ENCODE results near the gene PCDH17. TPM values are rescaled to one million over a fixed set of nuclear protein-coding genes. Genes with fewer than 3 reads are reported as not detected.

The PCDH17 gene, protein sequence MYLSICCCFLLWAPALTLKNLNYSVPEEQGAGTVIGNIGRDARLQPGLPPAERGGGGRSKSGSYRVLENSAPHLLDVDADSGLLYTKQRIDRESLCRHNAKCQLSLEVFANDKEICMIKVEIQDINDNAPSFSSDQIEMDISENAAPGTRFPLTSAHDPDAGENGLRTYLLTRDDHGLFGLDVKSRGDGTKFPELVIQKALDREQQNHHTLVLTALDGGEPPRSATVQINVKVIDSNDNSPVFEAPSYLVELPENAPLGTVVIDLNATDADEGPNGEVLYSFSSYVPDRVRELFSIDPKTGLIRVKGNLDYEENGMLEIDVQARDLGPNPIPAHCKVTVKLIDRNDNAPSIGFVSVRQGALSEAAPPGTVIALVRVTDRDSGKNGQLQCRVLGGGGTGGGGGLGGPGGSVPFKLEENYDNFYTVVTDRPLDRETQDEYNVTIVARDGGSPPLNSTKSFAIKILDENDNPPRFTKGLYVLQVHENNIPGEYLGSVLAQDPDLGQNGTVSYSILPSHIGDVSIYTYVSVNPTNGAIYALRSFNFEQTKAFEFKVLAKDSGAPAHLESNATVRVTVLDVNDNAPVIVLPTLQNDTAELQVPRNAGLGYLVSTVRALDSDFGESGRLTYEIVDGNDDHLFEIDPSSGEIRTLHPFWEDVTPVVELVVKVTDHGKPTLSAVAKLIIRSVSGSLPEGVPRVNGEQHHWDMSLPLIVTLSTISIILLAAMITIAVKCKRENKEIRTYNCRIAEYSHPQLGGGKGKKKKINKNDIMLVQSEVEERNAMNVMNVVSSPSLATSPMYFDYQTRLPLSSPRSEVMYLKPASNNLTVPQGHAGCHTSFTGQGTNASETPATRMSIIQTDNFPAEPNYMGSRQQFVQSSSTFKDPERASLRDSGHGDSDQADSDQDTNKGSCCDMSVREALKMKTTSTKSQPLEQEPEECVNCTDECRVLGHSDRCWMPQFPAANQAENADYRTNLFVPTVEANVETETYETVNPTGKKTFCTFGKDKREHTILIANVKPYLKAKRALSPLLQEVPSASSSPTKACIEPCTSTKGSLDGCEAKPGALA (N-terminal part only)
- not detected for total RNA-seq

DNA sequence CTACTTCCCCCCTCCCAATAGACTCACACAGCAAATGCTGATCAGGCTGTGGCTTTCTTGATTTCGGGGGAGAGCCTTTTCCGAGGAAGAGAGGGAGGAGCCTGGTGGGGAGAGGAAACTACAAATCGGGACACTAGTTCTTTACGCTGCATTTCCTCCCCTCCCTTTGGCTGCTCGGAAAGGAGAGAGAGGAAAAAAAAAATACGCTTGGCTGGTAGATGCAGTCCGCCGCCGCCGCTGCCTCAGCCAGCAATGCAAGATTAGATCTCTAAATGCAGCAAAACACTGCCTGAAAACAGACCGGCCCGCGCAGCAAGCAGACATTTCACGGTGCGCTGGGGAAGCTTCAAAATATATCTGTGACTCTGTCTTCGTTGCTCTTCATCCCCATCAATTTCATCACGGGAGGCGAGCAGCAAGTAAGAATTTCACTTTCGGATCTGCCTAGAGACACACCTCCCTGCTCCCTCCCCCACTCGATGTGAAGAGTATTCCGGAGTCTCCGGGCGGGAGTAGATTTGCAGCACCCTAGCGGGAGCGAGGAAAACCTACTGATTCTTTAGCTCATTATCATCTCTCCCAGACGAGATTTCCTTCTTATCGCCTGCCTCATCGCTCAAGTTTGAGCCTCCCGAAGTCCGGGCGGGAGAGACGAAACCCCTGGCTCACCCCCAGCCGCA, at the start of gene PCDH17:
TSS of gene PCDH17 (plus strand) at position 149 of the 680 bp plus-strand sequence. CDS start 803 bp downstream, outside the sequence.
- H3K27me3 Mint-ChIP-seq: peaks cover 59% of the 10 kb centered on the region
- peaks cover 4% of the 10 kb centered on the region for H3K9me3 Mint-ChIP-seq
- H3K27ac Mint-ChIP-seq: no peak within 1 kb of the TSS
- no peak for ATAC-seq (replicated peaks)
- H3K36me3 Mint-ChIP-seq (ENCODE audit: low read depth): no peaks in the 10 kb centered on the region
- H3K4me3 Mint-ChIP-seq: peak within 1 kb of the TSS; percentile 70
- H3K4me1 Mint-ChIP-seq: peaks cover 24% of the 10 kb centered on the region

GRCh38 chr13:57582032-57582431, 49.5 kb upstream of the PCDH17 start:
- Mint-ChIP-seq H3K4me3 (no peak overlapping the region), H3K9me3 (peaks cover 9% of the 10 kb centered on the region), H3K27me3 (no peaks in the 10 kb centered on the region), H3K4me1 (no peaks in the 10 kb centered on the region), H3K27ac (no peak overlapping the region), H3K36me3 (ENCODE audit: low read depth) (no peaks in the 10 kb centered on the region)
- no peak for ATAC-seq (replicated peaks)

DNA sequence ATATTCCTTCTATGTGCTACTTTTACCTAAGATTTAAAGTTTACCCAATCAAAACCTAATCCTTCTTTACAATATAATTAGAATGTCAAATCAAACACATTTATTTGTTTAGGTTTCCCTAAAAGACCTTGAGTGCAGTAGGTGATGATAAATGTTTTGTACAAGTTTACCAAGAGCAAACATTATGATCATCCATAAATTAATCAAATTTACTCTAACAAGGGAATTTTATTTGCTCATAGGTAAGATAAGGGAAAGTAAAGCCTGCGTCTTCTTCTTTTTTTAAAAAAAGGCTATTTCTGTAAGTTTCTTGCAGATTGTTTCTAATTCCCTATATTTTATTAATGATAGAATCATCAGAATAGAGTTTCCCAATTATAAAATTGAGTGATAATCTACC, 48.0 kb upstream of the PCDH17 start:
- no peak for ATAC-seq (replicated peaks)
- Mint-ChIP-seq H3K9me3 (peaks cover 9% of the 10 kb centered on the region), H3K4me1 (no peaks in the 10 kb centered on the region), H3K4me3 (no peak overlapping the region), H3K27ac (no peak overlapping the region), H3K27me3 (no peaks in the 10 kb centered on the region), H3K36me3 (ENCODE audit: low read depth) (no peaks in the 10 kb centered on the region)

GRCh38 chr13:57588639-57589038, 42.9 kb upstream of the PCDH17 start:
- no peak overlapping the region for H3K4me3 Mint-ChIP-seq
- no peak overlapping the region for H3K27ac Mint-ChIP-seq
- H3K9me3 Mint-ChIP-seq: peaks cover 4% of the 10 kb centered on the region
- no peaks in the 10 kb centered on the region for H3K4me1 Mint-ChIP-seq
- H3K27me3 Mint-ChIP-seq: no peaks in the 10 kb centered on the region
- H3K36me3 Mint-ChIP-seq (ENCODE audit: low read depth): no peaks in the 10 kb centered on the region
- no peak for ATAC-seq (replicated peaks)

DNA sequence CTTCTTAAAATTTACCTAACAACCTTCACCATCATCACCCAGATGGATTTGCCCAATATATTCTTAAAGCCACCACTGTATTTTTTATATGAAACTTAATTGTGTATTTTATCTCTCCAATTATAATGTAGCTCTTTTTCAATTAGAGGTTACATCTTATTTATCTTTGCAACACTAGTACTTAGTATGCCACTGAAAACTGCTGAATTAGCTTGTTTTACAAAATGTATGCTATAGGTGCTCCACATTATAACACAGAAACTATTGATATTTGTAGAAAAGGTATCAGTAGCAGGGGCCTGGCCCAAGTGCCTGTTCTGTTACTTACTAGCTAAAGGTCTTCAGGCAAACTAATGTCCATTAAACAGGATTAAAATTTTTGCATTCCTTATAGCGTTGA, 35.8 kb upstream of the PCDH17 start:
- no peaks in the 10 kb centered on the region for H3K27me3 Mint-ChIP-seq
- no peak overlapping the region for H3K4me3 Mint-ChIP-seq
- H3K27ac Mint-ChIP-seq: no peak overlapping the region
- no peaks in the 10 kb centered on the region for H3K36me3 Mint-ChIP-seq (ENCODE audit: low read depth)
- no peak for ATAC-seq (replicated peaks)
- H3K9me3 Mint-ChIP-seq: peaks cover 5% of the 10 kb centered on the region
- H3K4me1 Mint-ChIP-seq: no peaks in the 10 kb centered on the region

- ATAC-seq (replicated peaks): no peak
- Mint-ChIP-seq H3K4me3 (no peak overlapping the region), H3K4me1 (no peaks in the 10 kb centered on the region), H3K27ac (no peak overlapping the region), H3K36me3 (ENCODE audit: low read depth) (no peaks in the 10 kb centered on the region), H3K9me3 (peaks cover 5% of the 10 kb centered on the region), H3K27me3 (no peaks in the 10 kb centered on the region)
Measured at GRCh38 chr13:57601536-57601935, 30.0 kb upstream of the PCDH17 start.

DNA sequence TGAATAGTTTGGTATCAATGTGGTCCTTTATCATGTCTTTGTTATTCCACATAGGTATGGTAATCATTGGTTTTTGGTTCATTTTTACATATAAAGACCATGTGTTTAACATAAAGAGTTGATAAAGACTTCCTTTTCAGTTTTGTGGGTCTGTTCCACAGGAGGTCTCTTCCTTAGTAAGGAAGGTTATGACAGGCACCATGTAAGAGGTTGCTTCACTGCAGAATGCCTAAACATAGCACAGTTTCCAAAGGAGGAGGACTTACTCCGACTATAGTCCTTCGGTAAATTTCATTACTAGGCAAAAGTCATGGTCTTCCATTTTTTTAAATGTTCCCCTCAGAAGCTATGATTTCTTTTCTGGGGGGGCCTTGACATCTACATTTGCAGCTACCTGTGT, 27.1 kb upstream of the PCDH17 start:
- no peaks in the 10 kb centered on the region for H3K9me3 Mint-ChIP-seq
- no peak overlapping the region for H3K4me3 Mint-ChIP-seq
- H3K27ac Mint-ChIP-seq: no peak overlapping the region
- no peak for ATAC-seq (replicated peaks)
- no peaks in the 10 kb centered on the region for H3K27me3 Mint-ChIP-seq
- no peaks in the 10 kb centered on the region for H3K4me1 Mint-ChIP-seq
- no peaks in the 10 kb centered on the region for H3K36me3 Mint-ChIP-seq (ENCODE audit: low read depth)

DNA sequence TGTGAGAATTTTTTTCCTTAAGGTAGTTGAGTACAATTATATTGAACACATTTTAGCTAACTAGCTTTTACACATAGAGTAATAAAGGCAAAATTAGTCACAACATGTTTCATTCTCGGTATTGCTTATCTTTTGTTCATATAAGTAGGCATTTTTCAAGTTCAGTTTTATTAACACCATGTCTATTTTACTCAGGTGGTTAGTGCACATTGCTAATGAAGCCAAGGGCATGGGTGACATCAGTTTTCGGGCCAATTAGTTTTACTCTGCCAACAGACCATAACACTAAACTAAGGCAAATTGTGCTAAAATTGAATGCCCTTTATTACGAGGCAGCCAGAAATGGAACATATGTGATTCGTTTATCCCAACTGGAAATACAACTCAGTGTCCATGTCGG, 19.6 kb upstream of the PCDH17 start:
- Mint-ChIP-seq H3K36me3 (ENCODE audit: low read depth) (no peaks in the 10 kb centered on the region), H3K4me3 (no peak overlapping the region), H3K4me1 (no peaks in the 10 kb centered on the region), H3K27ac (no peak overlapping the region), H3K9me3 (no peaks in the 10 kb centered on the region), H3K27me3 (no peaks in the 10 kb centered on the region)
- no peak for ATAC-seq (replicated peaks)

DNA sequence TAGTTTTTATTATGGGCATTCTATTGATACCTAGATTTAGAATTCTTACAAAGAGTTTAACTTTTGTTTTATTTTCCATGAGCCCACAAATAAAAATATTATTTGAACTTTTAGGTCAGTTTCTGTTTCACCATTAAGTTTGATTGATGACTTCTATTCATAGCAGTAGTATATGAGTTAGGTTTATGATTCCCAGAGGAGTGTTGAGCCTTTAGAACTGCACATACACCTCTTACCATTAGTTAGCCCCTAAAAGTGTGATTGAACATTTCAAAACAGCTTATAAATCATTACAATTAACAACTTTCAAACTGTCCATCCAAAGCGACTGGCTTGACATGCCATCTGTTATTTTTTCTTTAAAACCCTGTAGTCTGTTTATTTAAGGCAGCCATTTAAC, 19.0 kb upstream of the PCDH17 start:
- Mint-ChIP-seq H3K4me1 (no peaks in the 10 kb centered on the region), H3K36me3 (ENCODE audit: low read depth) (no peaks in the 10 kb centered on the region), H3K27ac (no peak overlapping the region), H3K4me3 (no peak overlapping the region), H3K9me3 (no peaks in the 10 kb centered on the region), H3K27me3 (no peaks in the 10 kb centered on the region)
- ATAC-seq (replicated peaks): no peak

DNA sequence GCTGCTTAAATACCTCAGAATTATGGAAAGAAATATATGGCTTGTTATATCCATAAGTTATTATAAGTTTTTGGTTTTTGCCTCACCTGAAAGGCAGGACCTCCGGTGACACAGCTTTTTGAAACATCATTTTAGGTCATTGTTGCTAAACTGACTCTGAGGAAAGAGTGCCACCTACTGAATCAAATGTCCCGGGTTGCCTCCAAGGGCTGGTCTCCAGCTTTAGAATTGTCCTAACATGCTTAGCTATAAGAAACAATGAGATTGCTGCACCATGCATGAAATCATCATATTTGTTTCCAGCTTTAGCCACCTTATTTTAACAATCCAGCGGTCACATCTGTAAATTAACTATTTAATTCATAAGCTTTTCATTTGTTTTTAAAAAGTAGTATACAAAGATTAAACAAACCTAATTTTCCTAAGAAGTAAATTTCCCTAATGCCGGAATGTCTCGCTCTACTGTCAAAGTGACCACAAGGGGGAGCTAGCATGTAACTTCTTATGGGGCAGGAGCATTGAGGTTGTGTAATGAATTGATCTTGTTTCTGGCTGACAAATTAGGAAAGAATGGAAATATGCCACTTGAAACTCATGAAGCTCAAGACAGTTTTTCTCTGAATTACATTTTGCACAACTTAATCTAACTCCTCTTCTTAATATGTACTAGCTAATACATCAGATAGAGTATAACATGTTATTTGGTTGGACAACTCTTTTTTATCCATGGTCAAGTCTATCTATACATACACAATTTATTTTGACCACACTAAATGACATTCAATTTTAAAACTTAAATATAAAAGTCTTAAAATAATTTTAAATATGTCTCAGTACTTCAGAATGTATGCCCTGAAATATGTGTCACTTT, 6.7 kb upstream of the PCDH17 start:
- peaks cover 22% of the 10 kb centered on the region for H3K27me3 Mint-ChIP-seq
- ATAC-seq (replicated peaks): no peak
- H3K36me3 Mint-ChIP-seq (ENCODE audit: low read depth): no peaks in the 10 kb centered on the region
- H3K4me1 Mint-ChIP-seq: peaks cover 11% of the 10 kb centered on the region
- no peak overlapping the region for H3K4me3 Mint-ChIP-seq
- H3K9me3 Mint-ChIP-seq: peaks cover 4% of the 10 kb centered on the region
- H3K27ac Mint-ChIP-seq: no peak overlapping the region

DNA sequence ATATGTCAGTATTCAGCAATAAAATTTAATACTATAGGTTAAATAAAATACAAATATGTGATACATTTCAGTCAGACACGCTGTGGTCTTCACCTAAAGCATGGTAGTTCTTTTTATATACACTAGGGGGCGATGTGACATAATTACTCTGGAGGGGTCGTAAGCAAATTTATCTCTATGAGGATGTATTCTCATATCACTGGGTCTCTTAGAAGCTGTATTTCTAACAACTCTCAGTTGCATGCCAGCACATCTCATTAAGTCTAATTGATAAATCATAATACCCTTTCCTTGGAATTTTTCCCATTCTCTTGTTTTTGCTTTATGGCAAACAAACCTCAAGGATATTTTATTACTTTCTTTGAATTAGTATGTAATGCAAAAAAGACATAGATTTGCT, 3.9 kb upstream of the PCDH17 start:
- ATAC-seq (replicated peaks): no peak
- peaks cover 24% of the 10 kb centered on the region for H3K4me1 Mint-ChIP-seq
- no peak overlapping the region for H3K4me3 Mint-ChIP-seq
- H3K27ac Mint-ChIP-seq: no peak overlapping the region
- no peaks in the 10 kb centered on the region for H3K36me3 Mint-ChIP-seq (ENCODE audit: low read depth)
- H3K27me3 Mint-ChIP-seq: peaks cover 43% of the 10 kb centered on the region
- peaks cover 4% of the 10 kb centered on the region for H3K9me3 Mint-ChIP-seq

GRCh38 chr13:57629391-57629804, 2.1 kb upstream of the PCDH17 start:
- no peak for ATAC-seq (replicated peaks)
- peaks cover 53% of the 10 kb centered on the region for H3K27me3 Mint-ChIP-seq
- H3K36me3 Mint-ChIP-seq (ENCODE audit: low read depth): no peaks in the 10 kb centered on the region
- H3K9me3 Mint-ChIP-seq: peaks cover 4% of the 10 kb centered on the region
- no peak overlapping the region for H3K27ac Mint-ChIP-seq
- H3K4me3 Mint-ChIP-seq: peak overlapping the region; percentile 70
- peaks cover 24% of the 10 kb centered on the region for H3K4me1 Mint-ChIP-seq

DNA sequence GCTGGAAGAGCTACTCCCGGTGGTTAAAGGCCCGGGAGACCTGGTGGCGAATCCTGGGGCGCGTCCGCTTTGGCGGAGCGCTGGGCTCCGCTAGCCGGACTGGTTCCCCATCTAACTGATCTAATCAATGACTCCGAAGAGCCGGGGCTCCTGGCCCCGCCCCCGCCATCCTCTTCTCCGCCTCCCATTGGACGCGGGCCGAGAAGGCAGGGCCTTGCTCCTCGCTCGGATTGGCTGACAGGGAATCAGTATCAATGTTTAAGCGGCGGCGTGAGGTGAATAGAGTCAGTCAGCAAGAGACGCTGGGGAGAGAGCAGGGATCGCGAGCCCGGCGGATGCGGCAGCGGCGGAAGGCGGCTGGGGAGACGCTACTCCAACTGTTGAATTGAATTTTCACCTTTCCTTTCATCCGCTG, 1.7 kb upstream of the PCDH17 start:
- ATAC-seq (replicated peaks): peak; percentile 80
- peaks cover 55% of the 10 kb centered on the region for H3K27me3 Mint-ChIP-seq
- no peak overlapping the region for H3K27ac Mint-ChIP-seq
- no peaks in the 10 kb centered on the region for H3K36me3 Mint-ChIP-seq (ENCODE audit: low read depth)
- peaks cover 4% of the 10 kb centered on the region for H3K9me3 Mint-ChIP-seq
- peak overlapping the region; percentile 70 for H3K4me3 Mint-ChIP-seq
- peaks cover 24% of the 10 kb centered on the region for H3K4me1 Mint-ChIP-seq

Data from activated T-helper 17 cell treated with anti-CD3 and anti-CD28 coated beads, Interleukin-2, amount 50 U/mL, for 72 hours (primary cell).